Activated CD4-positive, CD25-positive, alpha-beta regulatory T cell treated with anti-CD3 and anti-CD28 coated beads, Interleukin-2, amount 50 U/mL, for 16 hours (primary cell): ENCODE data around the gene TENT4A.
"Not testable (repeated sequence)": the region's sequence is repeated elsewhere in the genome, so short reads cannot be mapped to it uniquely, and the experiment has no call there.

Experiments
- DNase-seq: peaks from one replicate; pipeline ENCODE4 v3.0.0-alpha.2; 2020; ENCODE audit warnings: low read depth, low spot score

The TENT4A gene

GRCh38 chr5:6713274-6714225 is at the start of gene TENT4A:
Gene TENT4A, plus strand, starts transcription at chr5:6713432. Its CDS starts 552 bp downstream, at chr5:6713984.
- no peak for DNase-seq

- DNase-seq = no peak
Measured at GRCh38 chr5:6666762-6667161, 46.5 kb upstream of the TENT4A start.

- no peak for DNase-seq
Measured at GRCh38 chr5:6667648-6668047, 45.6 kb upstream of the TENT4A start.

GRCh38 chr5:6668717-6669116 is 44.5 kb upstream of the TENT4A start:
- not testable (repeated sequence) for DNase-seq

DNA sequence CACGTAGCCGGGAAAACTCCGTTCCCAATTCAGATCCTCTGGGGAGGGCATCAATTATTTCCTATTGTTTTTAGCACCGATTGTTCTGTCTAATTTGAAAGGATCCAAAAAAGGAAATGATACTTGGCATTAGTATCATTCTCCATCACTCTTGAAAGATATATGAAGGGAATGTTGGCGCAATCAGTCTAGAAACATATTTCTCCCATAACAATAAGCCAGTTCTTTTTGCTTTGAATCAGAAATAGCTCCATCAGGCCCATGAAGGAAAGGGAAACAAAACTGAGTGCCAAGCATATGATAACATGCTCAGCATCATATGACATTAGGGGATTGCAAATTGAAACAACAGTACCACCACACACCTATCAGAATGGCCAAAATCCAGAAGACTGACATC is 40.2 kb upstream of the TENT4A start:
- no peak for DNase-seq

DNA sequence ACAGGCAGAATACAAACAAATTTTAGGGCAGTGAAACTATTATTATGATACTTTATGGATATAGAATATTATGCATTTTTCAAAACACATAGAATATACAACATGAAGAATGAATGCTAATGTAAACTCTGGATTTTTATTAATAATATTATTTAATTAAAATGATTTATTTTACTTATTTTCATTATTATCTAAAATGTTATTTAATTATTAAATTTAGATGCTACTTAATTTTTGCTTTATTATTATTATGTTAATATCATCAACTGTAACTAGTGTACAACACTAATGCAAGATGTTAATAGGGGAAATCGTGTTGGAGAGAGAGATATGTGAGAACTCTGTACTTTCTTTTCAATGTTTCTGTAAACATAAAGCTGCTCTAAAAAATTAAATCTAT is 39.3 kb upstream of the TENT4A start:
- no peak for DNase-seq

- no peak for DNase-seq
Measured at GRCh38 chr5:6674421-6674820, 38.8 kb upstream of the TENT4A start.

- no peak for DNase-seq
Measured at GRCh38 chr5:6674886-6675285, 38.3 kb upstream of the TENT4A start.

DNA sequence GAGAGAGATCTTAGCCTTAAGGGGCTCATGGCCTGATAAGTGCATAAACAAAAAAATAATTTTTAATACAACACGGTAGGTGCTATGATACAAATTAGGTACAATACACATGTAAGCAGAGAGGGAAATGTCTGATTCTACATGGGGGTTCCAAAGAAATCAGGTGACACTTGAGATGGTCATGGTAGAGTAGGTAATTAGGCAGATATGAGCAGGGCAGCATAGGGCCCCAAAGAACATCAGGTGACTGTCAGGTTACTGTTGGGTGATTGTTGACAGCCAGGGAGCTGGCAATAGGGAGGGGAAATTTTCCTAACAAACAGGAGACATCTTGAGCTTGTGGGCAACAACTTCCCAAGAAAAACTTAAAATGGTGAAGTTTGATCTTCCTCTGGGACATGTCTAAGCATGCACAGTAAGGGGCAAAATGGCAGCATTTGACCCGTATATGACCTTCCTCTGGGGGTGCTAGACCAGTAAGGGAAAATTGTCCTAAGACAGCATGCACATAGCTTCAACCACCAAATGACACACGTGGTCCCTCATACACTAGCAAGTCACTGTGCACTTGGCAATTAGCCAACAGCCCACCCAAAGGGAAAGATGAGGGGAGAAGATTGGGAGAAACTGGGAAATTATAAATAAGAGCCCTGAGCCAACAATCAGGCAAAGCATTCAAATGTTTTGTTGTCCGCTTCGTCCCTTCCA is 37.3 kb upstream of the TENT4A start:
- DNase-seq = no peak

DNA sequence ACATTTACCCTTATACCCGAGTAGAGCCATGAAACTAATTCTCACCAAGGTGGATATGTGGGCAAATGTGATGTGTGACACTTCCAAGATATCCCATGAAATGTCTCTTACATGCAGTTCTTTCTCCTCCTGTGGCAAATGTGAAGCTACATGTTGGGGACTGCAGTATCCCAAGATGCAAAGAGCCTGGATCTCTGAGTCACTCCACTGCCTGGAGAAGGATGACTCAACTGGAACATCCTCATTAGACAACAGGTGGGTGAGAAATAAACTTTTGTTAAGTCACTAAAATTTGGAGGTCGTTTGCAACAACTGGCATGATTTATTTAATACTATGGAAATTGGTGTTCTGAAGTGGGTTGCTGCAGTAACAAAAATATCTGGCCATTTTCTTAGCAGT is 36.5 kb upstream of the TENT4A start:
- no peak for DNase-seq

DNA sequence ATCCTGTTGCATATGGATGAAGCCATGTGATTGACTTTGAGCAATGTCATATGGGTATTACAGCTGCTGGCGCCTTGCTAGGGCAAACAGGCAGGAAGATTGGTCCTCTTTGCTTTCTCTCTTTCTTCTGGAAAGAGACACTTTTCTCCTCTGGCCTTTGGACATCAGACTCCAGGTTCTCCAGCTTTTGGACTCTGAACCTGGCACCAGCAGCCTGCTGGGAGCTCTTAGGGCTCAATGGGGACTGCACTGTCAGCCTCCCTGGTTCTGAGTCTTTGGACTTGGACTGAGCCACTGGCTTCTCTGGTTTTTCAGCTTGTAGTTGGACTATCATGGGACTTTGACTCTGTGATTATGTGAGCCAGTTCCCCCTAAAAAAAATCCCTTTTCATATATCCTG is 34.8 kb upstream of the TENT4A start:
- no peak for DNase-seq

DNA sequence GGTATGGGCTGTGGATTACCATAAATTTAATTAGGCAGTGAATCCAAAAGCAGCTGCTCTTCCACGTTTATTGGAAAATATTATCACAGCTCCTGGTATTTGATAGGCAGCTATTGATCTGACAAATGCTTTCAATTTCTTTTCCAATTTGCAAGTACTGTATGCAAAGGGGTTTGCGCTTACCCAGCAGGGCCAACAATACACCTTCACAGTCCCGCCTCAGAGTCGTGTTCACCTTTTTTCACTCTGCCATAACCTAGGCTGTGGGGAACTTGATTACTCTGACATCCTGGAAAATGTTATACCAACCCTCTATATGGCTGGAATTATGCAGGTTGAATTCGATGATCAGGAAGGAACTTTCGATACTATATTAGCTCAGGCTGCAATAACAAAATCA is 32.3 kb upstream of the TENT4A start:
- DNase-seq = no peak

- DNase-seq = no peak
Measured at GRCh38 chr5:6681682-6682081, 31.6 kb upstream of the TENT4A start.

- no peak for DNase-seq
Measured at GRCh38 chr5:6682239-6682638, 31.0 kb upstream of the TENT4A start.

- DNase-seq = no peak
Measured at GRCh38 chr5:6683241-6683640, 30.0 kb upstream of the TENT4A start.

DNA sequence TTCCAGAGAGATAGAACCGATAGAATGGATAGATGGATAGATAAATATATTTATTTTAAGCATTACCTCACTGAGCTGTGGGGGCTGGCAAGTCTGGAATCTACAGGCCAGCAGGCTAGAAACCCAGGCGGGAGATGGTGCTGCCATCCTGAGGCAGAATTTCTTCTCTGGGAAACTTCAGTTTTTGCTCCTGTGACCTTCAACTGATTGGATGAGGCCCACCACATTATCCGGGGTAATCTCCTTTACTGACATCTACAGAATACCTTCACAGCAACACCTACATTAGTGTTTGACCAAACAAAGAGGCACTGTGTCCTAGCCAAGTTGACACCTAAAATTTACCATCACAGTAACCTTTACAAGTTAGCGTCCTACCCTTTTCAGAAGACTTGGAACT is 29.2 kb upstream of the TENT4A start:
- no peak for DNase-seq

DNA sequence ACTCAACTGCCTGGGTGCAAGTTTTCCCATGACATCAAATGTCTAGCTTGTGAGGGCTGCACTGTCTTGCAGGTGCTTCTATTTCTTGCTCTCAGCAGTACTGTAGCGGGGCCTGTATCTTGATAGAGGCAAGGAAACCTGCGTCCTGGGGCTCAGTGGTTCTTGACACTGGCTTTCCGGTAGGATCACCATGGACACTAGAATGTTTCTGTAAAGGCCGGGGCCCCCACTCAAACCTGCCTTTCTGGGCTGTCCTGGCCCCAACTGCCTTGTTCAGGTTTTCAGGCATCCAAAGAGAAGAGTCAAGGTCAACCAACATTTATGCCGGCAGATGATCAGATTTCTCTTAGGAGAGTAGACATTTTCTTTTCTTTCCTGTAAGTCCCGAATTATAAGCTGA is 26.7 kb upstream of the TENT4A start:
- no peak for DNase-seq

DNA sequence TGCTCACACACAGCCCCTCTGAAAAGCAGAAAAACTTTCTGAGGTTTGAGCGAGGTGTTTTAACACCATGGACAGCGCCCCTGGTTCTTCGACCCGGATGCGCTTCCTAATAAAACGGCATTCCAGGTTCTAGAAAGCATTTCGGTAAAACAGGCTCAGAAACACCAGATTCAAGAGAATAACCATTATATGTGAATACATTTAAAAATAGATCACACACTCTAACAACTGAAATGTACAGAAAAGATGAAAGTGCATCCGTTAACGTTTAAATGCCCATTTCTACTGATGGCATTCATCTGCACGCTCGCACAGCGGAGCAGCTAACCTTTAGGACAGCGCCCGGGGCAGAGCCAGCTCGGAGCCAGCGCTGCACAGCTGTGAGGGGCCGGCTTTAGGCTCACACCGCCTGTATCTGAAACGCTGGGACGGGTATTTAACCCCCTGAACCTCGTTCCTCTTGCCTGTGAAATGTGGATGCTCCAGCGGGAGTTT is 26.3 kb upstream of the TENT4A start:
- no peak for DNase-seq

DNA sequence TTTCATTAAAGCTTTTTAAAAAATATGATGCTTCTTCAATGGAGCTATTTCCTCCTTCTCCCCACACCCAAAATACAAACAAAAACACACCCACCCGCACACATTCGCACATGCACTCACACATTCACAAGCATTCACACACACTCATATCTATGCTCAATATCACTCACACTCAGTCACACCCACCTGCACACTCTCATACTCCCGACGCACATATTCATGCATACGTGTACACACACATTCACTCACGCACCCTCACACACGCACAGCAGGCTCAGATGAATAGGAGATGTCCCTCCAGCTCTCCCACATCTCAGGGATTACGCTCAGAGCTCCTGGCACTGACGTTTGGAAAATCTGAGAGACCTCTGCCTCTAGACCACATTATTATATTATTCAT is 25.7 kb upstream of the TENT4A start:
- DNase-seq = no peak

DNA sequence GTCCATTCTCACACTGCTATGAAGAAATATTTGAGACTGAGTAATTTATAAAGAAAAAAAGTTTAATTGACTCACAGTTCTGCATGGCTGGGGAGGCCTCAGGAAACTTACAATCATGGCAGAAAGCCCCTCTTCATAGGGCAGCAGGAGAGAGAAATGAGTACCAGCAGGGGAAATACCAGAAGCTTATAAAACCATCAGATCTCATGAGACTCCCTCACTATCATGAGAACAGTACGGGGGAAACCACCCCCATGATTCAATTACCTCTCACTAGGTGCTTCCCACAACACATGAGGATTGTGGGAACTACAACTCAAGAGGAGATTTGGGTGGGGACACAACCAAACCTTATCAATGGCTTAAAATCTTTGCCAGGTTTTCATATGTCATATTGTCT is 20.3 kb upstream of the TENT4A start:
- DNase-seq = no peak

DNA sequence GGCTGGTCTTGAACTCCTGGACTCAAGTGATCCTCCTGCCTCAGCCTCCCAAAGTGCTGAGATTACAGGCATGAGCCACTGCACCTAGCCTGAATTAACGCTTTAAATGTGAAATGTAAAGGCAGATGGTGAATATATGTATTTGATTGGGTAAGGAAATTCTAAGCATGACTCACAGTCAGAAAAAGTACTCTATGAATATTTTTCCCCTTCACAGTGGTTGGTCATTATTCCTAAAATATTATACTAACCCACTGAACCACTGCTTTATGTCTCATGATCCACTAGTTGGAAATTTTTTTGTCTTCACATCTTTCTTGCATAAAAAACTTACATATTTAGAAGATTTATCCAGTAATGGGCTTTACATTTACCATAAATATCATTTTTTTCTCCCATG is 14.5 kb upstream of the TENT4A start:
- DNase-seq = no peak

DNA sequence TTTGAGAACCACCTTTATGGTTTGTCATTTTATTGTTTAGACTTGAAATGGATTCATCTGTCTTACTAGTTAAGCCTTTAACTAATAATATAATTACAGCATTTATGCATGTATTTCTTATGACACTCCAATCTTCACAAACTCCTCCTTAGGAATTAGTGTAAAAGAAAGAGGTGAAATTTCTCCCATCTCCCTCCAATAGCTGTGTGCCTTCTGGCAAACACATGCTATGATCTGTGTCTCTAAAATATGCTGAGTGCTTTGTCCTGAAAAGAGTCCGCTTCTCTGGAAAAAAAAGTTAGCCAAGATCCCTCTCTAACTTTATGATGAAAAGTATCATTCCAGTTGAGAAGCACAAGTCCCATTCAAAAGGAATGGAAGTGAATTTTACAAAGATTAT is 13.9 kb upstream of the TENT4A start:
- no peak for DNase-seq
